T-helper 17 cell (primary cell): ENCODE results near the gene OR51E2. TPM values are rescaled to one million over a fixed set of nuclear protein-coding genes. Genes with fewer than 3 reads are reported as not detected.
"Not testable (repeated sequence)": the region's sequence is repeated elsewhere in the genome, so short reads cannot be mapped to it uniquely, and the experiment has no call there.

Source experiments
- ATAC-seq: fragments of 150-1000 bp; cut with Tn5 transposase; 2 replicates; pipeline ENCODE4 v1.10.0; 2021; ENCODE audit warnings: mild to moderate bottlenecking, moderate library complexity
- DNase-seq, 3 donors: peaks; one replicate each; pipeline versions ENCODE4 v3.0.0 to v3.0.0-alpha.2; 2020 to 2021
- H3K9me3 ChIP-seq: one replicate; pipeline ENCODE4 v1.7.0; 2013; ENCODE audit warnings: low read length, mild to moderate bottlenecking; ENCODE audit not compliant: control insufficient read depth, poor library complexity, severe bottlenecking
- H3K27ac Mint-ChIP-seq: one replicate; pipeline ENCODE4 v1.8.0; 2022; ENCODE audit warnings: mild to moderate bottlenecking, moderate library complexity, mixed read lengths
- H3K27me3 Mint-ChIP-seq: one replicate; pipeline ENCODE4 v1.8.0; 2022; ENCODE audit warnings: mixed read lengths
- H3K36me3 Mint-ChIP-seq: one replicate; pipeline ENCODE4 v1.8.0; 2022; ENCODE audit warnings: low read depth, mixed read lengths
- H3K4me1 Mint-ChIP-seq: one replicate; pipeline ENCODE4 v1.8.0; 2022; ENCODE audit warnings: mild to moderate bottlenecking, mixed read lengths
- H3K4me3 Mint-ChIP-seq: one replicate; pipeline ENCODE4 v1.8.0; 2022; ENCODE audit warnings: mild to moderate bottlenecking, moderate library complexity, mixed read lengths
- total RNA-seq, 4 donors: library from RNA in 2 of 4; stranded (reverse) in 2 of 4; gene quantifications; one replicate each; pipeline ENCODE4 v1.2.3 and lab custom pipeline; 2022 to 2026

OR51E2 gene, protein sequence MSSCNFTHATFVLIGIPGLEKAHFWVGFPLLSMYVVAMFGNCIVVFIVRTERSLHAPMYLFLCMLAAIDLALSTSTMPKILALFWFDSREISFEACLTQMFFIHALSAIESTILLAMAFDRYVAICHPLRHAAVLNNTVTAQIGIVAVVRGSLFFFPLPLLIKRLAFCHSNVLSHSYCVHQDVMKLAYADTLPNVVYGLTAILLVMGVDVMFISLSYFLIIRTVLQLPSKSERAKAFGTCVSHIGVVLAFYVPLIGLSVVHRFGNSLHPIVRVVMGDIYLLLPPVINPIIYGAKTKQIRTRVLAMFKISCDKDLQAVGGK
- not detected for total RNA-seq
- total RNA-seq (lab: John Stamatoyannopoulos, UW), result 0 reads per million in 2 donors

- Mint-ChIP-seq H3K27ac (no peak within 1 kb of the TSS), H3K4me3 (no peak within 1 kb of the TSS), H3K36me3 (no peaks in the 10 kb centered on the region), H3K27me3 (peaks cover 12% of the 10 kb centered on the region), H3K4me1 (peaks cover 2% of the 10 kb centered on the region)
- DNase-seq (no peak), ATAC-seq (no peak)
- H3K9me3 ChIP-seq, result no peaks in the 10 kb centered on the region
Measured at GRCh38 chr11:4697585-4697984, at the start of gene OR51E2. OR51E2 (minus strand) TSS chr11:4697853; CDS start chr11:4682711, 15,142 bp downstream.

DNA sequence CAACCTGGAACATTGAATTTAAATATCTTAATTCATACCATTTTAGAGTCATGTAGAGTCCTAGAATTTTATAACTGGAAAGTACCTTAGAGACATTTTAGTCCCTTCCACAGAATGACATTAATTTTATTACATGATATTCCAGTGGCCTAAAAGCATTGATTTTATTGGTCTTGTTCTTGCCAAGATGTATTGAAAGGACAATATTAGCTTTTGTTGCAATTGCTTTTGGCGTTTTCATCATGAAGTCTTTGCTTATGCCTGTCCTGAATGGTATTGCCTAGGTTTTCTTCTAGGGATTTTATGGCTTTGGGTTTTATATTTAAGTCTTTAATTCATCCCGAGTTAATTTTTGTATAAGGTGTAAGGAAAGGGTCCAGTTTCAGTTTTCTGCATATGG is 43.1 kb upstream of the OR51E2 start:
- H3K27ac Mint-ChIP-seq, result no peak overlapping the region
- H3K36me3 Mint-ChIP-seq, result no peaks in the 10 kb centered on the region

DNA sequence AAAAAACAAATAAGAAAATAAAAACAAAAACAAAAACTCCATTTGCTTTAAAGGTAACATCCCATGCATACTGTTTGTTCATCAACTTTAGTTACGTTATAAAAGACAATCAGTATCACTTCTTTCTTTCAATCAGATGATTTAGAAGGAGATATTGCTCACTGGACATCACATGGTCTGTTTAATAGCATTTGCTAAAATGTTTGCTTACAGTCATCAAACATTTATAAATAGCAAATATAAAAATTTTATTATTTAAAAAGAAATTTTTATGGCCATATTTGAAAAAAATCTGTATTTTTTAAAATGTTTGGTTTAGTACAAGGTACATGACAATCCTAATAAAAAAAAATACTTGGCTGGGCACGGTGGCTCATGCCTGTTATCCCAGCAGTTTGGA is 29.5 kb upstream of the OR51E2 start:
- no peak for ATAC-seq
- no peak overlapping the region for H3K27ac Mint-ChIP-seq
- H3K4me1 Mint-ChIP-seq, result no peaks in the 10 kb centered on the region
- no peak for DNase-seq
- H3K4me3 Mint-ChIP-seq, result no peak overlapping the region
- H3K36me3 Mint-ChIP-seq, result no peaks in the 10 kb centered on the region
- H3K9me3 ChIP-seq, result no peaks in the 10 kb centered on the region
- peaks cover 9% of the 10 kb centered on the region for H3K27me3 Mint-ChIP-seq

More for the DNA sequence above, 43.1 kb upstream of the OR51E2 start:
- no peaks in the 10 kb centered on the region for H3K4me1 Mint-ChIP-seq
- H3K9me3 ChIP-seq, result no peaks in the 10 kb centered on the region
- H3K4me3 Mint-ChIP-seq, result no peak overlapping the region
- peaks cover 21% of the 10 kb centered on the region for H3K27me3 Mint-ChIP-seq
- DNase-seq (no peak), ATAC-seq (no peak)

DNA sequence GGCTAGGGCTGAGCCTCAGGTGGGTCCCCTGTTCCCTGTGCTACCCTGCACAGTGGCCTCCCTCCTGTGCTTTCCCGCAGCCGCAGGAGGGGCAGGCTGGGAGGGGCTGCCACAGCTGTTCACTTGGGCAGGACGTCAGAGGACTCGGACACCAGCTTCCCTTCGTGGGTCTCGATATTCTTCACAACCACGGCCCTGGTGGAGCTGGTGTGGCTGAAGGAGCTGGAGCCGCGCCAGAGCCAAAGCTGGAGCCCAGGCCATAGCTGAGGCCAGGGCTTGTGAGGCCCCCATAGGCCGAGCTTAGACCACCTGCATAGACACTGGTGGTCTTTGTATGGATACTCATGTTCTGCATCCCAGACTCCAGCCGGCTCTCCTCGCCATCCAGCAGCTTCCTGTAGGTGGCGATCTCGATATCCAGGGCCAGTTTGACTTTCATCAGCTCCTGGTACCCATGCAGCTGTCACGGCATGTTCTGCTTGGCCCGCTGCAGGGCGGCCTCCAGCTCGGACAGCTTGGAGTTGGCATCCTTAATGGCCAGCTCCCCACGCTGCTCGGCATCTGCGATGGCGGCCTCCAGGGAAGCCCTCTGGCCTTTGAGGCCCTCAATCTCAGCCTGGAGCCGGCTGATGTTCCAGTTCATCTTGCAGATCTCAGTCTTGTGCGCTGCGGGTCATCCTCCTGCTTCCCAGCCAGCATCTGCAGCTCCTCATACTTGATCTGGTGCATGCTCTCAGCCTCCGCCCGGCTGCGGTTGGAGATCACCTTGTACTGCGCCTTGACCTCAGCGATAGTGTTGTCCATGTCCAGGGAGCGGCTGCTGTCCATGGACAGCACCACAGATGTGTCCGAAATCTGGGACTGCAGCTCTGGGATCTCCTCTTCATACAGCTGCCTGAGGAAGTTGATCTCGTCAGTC is 25.2 kb upstream of the OR51E2 start:
- H3K36me3 Mint-ChIP-seq, H3K27ac Mint-ChIP-seq, H3K4me3 Mint-ChIP-seq, DNase-seq, H3K4me1 Mint-ChIP-seq, ATAC-seq, H3K9me3 ChIP-seq: not testable (repeated sequence)
- H3K27me3 Mint-ChIP-seq, result peaks cover 18% of the 10 kb centered on the region

GRCh38 chr11:4714300-4714699 is 16.6 kb upstream of the OR51E2 start:
- no peak overlapping the region for H3K4me3 Mint-ChIP-seq
- ATAC-seq, result no peak
- H3K27ac Mint-ChIP-seq, result no peak overlapping the region
- H3K36me3 Mint-ChIP-seq, result no peaks in the 10 kb centered on the region
- H3K4me1 Mint-ChIP-seq, result no peaks in the 10 kb centered on the region
- H3K9me3 ChIP-seq, result no peaks in the 10 kb centered on the region
- no peak for DNase-seq
- H3K27me3 Mint-ChIP-seq, result peaks cover 49% of the 10 kb centered on the region

GRCh38 chr11:4713241-4713640 is 15.6 kb upstream of the OR51E2 start:
- ATAC-seq (no peak), DNase-seq (no peak)
- H3K4me1 Mint-ChIP-seq, result no peaks in the 10 kb centered on the region
- no peak overlapping the region for H3K27ac Mint-ChIP-seq
- H3K27me3 Mint-ChIP-seq, result peaks cover 53% of the 10 kb centered on the region
- no peaks in the 10 kb centered on the region for H3K9me3 ChIP-seq
- H3K36me3 Mint-ChIP-seq, result no peaks in the 10 kb centered on the region
- H3K4me3 Mint-ChIP-seq, result no peak overlapping the region

DNA sequence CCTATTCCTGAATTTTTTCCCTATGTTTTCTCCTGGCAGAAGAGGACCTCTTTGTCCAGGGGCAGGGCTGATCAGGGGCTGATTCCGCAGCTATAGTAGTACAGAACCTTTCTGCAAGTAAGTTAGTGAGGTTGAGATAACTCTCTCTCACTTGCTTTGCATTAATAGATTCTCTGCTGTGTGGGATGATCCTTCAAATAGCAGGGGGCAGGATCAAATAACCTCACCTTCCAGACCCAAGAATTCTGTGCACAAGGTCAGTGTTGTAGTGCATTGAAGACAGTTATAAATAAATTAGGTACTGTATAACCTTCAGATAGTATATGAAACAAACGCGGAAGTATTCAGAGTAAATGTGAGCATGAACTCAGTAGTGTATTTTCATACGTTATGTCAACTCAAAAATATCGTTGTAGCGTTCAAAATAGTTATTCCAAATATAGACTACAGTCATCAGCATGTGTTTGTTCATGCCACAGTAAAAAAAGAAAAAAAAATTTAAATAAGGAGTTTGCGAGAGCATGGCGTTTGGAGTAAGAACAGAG is 7.2 kb upstream of the OR51E2 start:
- no peaks in the 10 kb centered on the region for H3K9me3 ChIP-seq
- H3K36me3 Mint-ChIP-seq, result no peaks in the 10 kb centered on the region
- peaks cover 2% of the 10 kb centered on the region for H3K4me1 Mint-ChIP-seq
- ATAC-seq (no peak), DNase-seq (no peak)
- H3K27me3 Mint-ChIP-seq, result peaks cover 43% of the 10 kb centered on the region
- no peak overlapping the region for H3K4me3 Mint-ChIP-seq
- H3K27ac Mint-ChIP-seq, result no peak overlapping the region

GRCh38 chr11:4704054-4704789 is 6.6 kb upstream of the OR51E2 start, which contains the start of gene MMP26:
MMP26 (plus strand) TSS chr11:4704784.
- DNase-seq (no peak), ATAC-seq (no peak)
- Mint-ChIP-seq H3K27ac (no peak within 1 kb of the TSS), H3K4me1 (peaks cover 2% of the 10 kb centered on the region), H3K36me3 (no peaks in the 10 kb centered on the region), H3K4me3 (no peak within 1 kb of the TSS), H3K27me3 (peaks cover 38% of the 10 kb centered on the region)
- no peaks in the 10 kb centered on the region for H3K9me3 ChIP-seq

DNA sequence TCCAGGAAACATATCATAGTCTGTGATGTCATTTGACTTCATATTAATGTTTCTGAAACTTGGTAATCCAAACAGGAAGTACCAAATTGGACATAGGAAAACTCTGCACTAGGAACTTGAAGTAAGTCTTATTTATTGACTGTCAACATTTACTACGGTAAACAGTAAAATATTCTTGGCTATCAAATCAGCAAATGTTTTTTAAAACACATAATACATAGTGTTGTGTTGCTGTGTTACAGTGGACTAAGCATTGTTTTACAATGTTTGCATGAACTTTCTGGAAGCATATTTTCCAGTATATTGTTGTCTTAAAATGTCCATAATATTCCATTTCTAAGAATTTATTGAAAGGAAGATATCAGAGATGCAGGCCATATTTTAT is 2.8 kb upstream of the OR51E2 start:
- H3K4me1 Mint-ChIP-seq, result peaks cover 2% of the 10 kb centered on the region
- DNase-seq, result no peak
- no peak for ATAC-seq
- H3K4me3 Mint-ChIP-seq, result no peak overlapping the region
- H3K9me3 ChIP-seq, result no peaks in the 10 kb centered on the region
- H3K27ac Mint-ChIP-seq, result no peak overlapping the region
- no peaks in the 10 kb centered on the region for H3K36me3 Mint-ChIP-seq
- H3K27me3 Mint-ChIP-seq, result peaks cover 32% of the 10 kb centered on the region

GRCh38 chr11:4699697-4700435 is 2.2 kb upstream of the OR51E2 start:
- Mint-ChIP-seq H3K27ac (no peak overlapping the region), H3K4me1 (peaks cover 2% of the 10 kb centered on the region), H3K4me3 (no peak overlapping the region), H3K36me3 (no peaks in the 10 kb centered on the region), H3K27me3 (peaks cover 27% of the 10 kb centered on the region)
- no peaks in the 10 kb centered on the region for H3K9me3 ChIP-seq
- no peak for ATAC-seq
- no peak for DNase-seq

GRCh38 chr11:4695442-4695841 is 2.2 kb downstream of the OR51E2 start:
- Mint-ChIP-seq H3K36me3 (no peaks in the 10 kb centered on the region), H3K4me3 (no peak overlapping the region), H3K4me1 (no peaks in the 10 kb centered on the region), H3K27ac (no peak overlapping the region), H3K27me3 (peaks cover 22% of the 10 kb centered on the region)
- no peaks in the 10 kb centered on the region for H3K9me3 ChIP-seq
- ATAC-seq, result no peak
- no peak for DNase-seq

- H3K27me3 Mint-ChIP-seq, result peaks cover 16% of the 10 kb centered on the region
- ATAC-seq (no peak), DNase-seq (no peak)
- H3K4me1 Mint-ChIP-seq, result no peaks in the 10 kb centered on the region
- no peak overlapping the region for H3K4me3 Mint-ChIP-seq
- H3K36me3 Mint-ChIP-seq, result no peaks in the 10 kb centered on the region
- no peaks in the 10 kb centered on the region for H3K9me3 ChIP-seq
- no peak overlapping the region for H3K27ac Mint-ChIP-seq
Measured at GRCh38 chr11:4684631-4685285, 12.9 kb downstream of the OR51E2 start.
